DMS114 treated with DMSO at 0.1 percent for 48 hours (cell line): ENCODE data around the gene AMIGO2.
"Not testable (repeated sequence)": the region's sequence is repeated elsewhere in the genome, so short reads cannot be mapped to it uniquely, and the experiment has no call there.

Experiments
- DNase-seq: peaks from one replicate; lab custom pipeline; 2025; ENCODE audit not compliant: unreplicated experiment; lab: John Stamatoyannopoulos, UW

AMIGO2 gene

DNA sequence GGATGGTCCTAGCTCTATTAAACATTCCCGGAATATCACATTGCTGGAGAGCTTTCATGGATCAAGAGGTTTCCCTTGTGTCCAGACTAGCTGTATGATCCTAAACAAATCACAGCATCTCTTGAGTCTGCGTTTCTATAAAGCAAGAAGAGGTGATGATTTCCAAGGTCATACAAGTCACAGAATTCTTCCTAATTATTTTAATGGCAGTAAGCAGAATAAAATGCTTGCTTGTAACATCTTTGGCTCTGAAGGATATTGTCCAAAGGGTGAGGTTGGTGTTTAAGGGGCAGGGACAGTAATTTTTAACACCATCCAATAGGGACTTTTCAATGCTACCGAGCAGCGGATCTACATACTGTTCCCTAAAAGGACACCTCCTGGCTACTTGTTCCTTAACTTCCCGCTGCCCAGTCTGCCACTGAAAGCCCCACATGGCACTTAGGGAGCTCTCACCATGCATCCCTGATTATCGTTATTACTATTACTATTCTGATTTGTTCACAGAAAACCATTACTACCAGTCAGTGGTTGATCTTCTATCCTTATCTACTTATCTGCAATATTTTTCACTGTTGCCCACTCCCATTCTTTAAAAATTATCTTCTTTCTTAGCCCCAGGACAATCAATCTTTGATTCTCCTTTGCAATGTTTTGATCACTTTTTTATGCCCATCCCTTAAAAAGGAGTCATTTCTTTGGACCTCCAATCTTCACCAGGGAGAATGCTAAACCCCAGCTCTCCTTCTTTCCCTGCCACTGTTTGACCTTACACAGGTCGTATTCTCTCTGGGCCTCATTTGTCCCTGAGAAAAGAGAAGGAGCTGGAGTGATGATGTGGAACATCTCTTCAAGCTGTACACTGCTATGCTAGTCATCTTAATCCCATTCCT, 4.3 kb downstream of the AMIGO2 start:
- DNase-seq: no peak

DNA sequence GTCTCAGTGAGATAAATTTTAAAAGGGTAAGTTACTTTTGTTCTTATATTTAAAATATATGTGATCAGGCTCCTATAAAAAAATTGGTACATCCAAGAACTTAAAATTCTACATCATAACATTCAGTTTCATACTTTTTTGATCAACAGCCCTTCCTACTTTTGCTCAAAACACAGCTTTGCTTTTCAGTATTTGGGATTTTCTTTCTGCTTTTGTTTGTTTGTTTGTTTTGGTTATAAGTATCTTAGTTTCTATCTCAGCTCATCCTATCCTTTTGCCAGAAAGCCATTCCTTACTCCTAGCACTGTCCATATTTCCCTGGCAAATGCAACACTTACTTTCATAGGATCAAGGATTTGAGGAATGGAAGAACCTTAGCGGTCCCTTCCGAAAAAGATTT, 5.0 kb downstream of the AMIGO2 start:
- DNase-seq: no peak

DNA sequence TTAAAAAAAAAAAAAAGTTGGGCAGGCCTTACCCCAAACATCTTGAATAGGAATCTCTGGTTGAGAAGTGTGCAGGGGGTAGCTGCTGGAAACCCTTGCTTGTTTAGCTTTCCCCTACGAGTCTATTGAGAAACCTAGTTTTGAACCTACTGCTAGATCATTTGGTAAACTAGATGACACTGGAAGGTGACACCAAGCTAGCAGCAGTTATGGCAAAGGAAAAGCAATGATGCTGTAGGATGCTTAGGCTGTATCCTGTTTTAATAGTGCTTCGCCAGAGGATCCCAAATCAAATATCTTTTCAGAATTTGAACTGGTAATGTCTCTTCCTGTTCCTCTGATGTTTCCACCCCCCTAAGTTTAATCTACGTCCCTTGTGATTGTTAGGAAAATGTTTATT, 5.8 kb downstream of the AMIGO2 start:
- DNase-seq: no peak

DNA sequence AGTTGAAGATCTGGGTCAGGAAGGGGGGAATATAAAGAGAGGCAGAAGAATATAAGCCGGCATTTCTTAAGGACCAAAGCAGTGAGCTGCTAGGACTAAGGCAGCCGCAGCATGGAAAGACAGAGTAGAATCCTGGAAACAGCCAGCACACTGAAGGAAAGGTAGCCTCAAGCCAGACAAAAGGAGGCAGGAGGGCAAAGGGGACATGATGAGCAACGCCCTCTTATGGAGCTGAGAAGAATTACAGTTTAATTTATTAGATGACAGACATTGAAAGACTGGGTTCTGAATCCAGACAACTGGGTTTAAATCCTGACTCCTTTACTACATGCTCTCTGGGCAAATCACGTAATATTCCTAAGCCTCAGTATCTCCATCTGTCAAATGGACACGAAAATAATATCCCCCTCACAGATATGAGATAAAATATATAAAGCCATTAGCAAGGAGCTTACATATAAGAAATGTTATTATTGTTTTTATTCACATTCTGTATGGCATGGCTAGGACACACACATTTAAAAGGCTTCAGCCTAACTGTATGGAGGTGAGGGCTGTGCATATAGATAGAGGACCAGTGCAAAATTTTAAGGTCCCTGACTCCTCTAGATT, 8.4 kb downstream of the AMIGO2 start:
- no peak for DNase-seq

DNA sequence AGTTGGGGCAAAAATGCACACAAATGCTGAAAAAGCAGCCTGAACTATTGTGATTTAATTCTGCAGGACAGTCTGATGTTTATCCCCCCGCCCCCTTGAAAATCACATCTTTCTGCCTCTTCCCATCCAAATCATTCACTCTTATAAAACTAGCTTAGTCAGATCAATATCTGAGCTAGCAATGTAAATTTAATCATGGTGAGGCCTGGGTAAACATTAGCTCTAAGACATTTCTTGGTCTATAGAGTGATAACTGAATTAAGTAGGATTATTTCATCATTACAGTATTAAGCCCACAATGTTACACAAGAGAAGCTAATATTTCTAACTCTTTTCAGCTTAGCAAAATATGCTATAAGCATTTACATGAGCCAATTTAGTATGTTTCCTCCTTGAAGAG, 9.4 kb downstream of the AMIGO2 start:
- no peak for DNase-seq

DNA sequence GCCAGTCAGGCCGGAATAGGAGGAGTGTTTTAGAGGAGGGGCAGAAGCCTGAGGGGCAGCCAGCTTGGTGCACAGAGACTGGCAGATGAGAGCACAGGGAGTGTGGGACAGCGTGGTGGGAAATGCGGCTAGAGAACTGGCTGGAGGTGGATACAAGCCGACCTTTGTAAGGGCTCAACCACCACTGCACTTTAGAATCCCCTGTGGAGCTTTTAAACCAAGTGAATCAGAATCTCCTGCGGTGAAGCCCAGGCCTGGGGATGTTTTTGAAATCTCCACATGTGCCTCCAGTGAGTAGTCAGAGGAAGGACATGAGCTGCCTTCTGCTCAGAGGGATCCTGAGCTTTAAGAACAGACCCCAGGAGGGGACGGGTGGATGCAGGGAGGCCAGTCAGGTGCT, 11.2 kb downstream of the AMIGO2 start:
- no peak for DNase-seq

DNA sequence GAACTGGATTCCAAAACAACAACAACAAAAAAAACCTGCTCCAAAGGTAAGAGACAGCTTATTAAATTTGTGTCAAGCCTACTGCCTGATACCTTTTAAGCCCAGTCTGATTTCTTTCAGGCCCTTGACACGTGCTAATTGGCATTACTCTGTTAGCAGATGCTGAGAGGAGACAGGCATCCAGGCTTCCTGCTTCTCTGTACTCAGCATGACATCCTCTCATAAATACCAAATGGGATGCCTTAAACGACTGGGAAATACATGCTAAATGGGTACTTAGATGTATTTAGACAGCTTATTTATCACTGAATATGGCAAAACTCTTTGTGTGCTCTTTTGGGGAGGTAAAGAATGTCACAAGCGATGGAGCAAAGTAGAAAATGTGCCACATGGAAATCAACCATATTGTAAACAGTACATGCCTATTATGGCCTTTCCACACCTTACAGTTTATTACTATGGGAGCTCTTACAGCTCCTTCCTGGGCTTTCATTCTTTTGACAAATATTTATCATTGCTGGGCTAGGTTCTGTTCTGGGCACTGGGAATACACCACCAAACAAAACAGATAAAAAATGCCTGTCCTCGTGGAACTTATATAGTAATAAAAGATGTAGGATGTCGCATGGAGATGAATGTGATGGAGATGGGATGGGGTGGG, 11.9 kb downstream of the AMIGO2 start:
- no peak for DNase-seq

DNA sequence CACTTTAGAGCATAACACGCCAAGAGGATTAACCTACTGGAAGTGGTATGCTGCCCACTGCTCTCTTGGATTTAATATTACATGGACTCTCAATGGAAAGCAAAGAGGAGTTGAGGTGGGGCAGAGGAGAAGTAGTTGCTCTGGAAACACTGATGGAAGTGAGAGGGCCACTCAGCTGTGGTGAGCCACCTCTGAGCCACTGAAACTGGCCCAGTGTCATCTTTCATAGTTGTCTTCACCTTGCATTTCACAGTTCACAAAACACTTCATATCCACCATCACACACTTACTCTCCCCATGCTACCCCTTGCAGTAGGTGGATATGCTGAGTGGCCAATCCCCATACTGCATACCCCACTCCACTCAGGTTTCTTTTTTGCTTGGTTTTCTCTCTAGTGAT, 12.6 kb downstream of the AMIGO2 start:
- DNase-seq: no peak

DNA sequence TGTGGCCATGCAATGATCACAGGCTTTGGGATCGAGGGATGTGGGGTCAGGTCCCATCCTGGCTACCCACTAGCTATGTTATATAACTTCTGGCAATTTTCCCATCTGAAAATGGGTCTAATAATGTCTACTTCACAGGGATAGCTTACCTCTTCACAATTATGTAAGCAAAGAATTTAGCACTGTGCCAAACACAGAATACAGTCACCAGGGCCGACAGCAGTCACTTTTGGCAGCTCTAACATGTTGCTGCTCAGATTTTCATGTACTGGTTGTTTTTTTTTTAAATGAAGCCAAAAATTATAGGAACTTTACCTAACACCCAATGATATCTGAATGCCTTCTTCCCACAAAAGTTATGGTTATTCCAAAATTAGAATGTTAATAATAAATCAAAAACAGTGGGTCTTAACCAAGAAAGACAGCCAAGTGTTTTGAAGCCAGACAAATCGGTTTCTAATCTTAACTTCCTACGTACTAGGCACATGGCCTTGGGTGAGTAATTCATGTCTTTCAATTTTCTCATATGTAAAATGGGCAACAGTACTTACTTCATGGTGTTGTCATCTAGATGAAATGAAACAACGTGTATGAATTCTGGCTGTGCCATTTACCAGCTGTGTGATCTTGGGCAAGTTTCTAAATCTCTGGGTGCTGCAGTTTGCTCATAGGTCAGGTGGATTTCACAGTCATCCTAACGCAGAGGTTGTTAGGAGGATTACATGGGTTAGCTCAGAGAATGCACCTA, 13.3 kb downstream of the AMIGO2 start:
- no peak for DNase-seq

DNA sequence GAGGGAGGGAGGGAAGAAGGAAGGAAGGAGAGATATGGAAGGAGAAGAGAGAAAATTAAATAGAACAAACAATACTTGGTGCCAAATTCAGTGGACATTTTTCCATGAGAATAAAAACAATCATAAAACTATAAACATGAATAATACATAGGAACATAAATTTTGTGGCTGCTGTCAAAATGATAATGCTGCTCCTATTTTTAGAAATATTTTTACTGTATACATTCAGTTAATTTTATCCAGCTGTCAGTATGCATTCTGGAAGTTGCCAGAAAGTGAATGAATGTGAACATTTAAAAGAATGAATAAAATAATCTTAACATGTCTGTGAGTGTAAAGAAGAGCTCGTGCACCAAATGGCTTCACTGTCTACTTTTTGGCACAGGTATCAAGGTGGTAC, 14.2 kb downstream of the AMIGO2 start:
- DNase-seq: no peak

DNA sequence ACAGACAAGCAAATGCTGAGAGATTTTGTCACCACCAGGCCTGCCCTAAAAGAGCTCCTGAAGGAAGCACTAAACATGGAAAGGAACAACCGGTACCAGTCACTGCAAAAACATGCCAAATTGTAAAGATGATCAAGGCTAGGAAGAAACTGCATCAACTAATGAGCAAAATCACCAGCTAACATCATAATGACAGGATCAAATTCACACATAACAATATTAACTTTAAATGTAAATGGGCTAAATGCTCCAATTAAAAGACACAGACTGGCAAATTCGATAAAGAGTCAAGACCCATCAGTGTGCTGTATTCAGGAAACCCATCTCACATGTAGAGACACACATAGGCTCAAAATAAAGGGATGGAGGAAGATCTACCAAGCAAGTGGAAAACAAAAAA, 21.1 kb downstream of the AMIGO2 start:
- not testable (repeated sequence) for DNase-seq

DNA sequence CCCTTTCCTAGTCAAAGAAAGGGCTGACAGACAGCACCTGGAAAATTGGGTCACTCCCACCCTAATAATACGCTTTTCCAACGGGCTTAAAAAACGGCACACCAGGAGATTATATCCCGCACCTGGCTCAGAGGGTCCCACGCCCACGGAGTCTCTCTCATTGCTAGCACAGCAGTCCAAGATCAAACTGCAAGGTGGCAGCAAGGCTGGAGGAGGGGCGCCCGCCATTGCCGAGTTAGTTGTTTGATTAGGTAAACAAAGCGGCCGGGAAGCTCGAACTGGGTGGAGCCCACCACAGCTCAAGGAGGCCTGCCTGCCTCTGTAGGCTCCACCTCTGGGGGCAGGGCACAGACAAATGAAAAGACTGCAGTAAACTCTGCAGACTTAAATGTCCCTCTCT, 22.8 kb downstream of the AMIGO2 start:
- not testable (repeated sequence) for DNase-seq

DNA sequence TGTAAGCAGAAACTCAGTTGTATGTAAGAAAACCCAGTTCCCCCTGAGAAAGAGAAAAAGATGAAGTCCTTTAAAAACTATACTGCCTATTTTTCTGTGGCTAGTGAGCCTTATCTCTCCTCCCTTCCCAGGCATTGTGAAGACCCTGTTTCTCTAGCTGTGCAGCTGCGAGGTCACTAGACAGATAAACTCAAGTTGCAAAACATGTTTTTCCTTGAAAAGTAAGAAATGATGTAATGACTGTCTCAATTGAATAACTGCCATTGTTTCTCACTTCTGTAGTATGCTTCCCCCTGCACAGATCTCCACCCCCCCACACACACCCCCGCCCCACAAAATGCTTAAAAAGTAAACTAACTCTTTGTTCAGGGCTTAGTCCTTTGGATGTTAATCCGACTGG, 23.9 kb downstream of the AMIGO2 start:
- not testable (repeated sequence) for DNase-seq

DNA sequence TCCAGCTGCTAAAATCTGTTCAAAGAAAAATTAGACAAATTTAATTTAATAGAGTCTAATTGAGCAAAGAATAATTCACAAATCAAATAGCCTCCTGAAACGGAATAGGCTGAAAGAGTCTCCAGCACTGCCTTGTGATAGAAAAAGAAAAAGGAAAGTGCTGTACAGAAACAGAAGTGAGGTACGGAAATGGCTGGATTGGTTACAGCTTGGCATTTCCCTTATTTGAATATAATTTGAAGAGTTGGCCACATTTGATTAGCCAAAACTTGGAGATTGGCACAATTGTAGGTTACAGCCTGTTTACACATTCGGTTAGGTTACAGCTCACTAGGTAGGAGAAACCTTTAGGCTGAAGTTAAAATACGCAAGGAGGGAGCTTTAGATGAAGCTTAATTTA, 25.1 kb downstream of the AMIGO2 start:
- no peak for DNase-seq

DNA sequence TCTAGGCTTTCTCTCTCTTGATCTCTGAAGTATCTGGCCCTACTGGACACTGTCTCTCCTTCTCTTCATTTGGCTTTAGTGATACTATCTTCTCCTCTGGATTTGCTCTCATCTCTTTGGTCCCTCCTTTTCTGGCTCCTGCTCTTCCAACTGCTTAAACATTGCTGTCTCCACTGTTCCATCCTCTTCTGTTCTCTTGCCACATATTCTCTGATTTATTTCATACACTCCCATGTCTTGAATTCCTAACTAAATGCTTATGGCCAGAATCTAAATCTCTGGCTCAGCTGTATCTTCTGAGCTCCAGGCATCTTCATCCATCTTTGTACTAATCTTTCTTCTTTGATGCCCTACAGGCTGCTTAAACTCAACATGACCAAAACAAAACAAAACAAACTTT, 25.8 kb downstream of the AMIGO2 start:
- no peak for DNase-seq

DNA sequence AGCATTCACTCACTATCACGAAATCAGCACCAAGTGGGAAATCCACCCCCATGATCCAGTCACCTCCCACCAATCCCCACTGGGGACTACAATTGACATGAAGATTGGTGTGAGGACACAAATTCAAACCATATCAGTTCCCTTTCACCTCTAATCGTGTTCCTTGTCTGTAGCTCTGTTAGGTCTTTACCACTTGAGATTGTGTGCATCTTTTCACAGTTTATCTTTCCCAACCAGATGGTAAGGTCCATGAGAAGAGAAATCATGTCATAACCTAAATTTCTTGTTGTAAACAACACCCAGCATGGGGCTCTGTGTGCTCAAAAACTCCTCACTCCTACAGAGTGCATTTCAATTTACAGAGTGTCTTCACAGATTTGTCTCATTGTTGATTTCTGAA, 27.5 kb downstream of the AMIGO2 start:
- no peak for DNase-seq

DNA sequence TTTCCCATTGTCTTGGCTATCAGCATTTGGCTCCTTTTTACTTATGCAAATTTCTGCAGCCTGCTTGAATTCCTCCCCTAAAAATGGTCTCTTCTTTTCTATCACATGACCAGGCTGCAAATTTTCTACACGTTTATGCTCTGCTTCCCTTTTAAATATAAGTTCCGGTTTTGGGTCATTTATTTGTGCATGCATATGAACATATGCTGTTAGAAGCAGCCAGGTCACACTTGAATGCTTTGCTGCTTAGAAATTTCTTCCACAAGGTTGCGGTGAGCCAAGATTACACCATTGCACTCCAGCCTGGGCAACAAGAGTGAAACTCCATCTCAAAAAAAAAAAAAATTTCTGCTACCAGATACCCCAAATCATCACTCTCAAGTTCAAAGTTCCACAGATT, 28.5 kb downstream of the AMIGO2 start:
- not testable (repeated sequence) for DNase-seq

DNA sequence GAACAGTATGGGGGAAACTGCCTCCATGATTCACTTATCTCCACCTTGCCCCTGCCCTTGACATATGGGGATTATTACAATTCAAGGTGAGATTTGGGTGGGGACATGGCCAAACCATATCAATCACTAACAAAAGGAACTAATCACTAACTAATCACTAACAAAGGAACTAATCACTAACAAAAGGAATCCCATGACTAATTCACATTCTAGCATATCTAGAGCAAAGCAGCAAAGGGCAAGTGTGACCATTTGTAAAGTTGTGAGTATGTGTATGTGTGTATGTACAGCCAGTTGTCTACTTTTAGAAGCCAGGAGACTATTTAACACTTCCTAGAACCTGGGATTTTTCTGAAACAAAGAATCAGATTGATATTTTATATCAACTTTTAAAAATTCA, 31.2 kb downstream of the AMIGO2 start:
- no peak for DNase-seq

DNA sequence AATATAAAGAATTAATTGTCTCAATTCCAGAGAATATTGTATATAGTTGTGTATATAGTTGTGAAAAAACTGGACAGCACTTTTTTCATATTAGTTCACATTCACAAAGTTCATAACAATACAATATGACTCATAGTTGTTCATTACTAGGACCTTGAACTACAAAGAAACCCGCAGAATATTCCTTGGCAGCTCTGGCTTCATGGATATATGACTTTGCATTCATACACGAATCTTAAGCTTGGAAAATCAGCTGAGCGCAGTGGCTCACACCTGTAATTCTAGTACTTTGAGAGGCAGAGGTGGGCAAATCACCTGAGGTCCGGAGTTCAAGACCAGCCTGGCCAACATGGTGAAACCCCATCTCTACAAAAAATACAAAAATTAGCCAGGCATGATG, 38.4 kb downstream of the AMIGO2 start:
- DNase-seq: no peak

DNA sequence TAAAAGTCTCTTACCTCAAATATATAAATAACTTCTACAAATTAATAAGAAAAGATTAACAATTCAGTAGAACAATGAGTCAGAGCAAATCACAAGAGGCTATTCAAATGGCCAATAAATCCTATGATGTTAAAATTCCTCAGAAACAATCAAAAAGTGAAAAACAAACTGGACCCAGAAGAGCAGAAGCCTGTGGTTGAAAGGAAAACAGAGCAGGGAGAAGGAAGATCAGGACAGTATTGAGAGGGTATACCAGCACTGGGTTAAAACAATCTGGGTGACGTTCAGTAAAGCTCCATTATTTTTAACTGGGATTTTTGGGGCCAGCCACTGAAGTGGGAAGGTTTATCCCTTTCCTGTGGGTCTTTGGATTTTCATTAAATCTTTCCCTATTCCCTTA, 40.0 kb downstream of the AMIGO2 start:
- DNase-seq: no peak

DNA sequence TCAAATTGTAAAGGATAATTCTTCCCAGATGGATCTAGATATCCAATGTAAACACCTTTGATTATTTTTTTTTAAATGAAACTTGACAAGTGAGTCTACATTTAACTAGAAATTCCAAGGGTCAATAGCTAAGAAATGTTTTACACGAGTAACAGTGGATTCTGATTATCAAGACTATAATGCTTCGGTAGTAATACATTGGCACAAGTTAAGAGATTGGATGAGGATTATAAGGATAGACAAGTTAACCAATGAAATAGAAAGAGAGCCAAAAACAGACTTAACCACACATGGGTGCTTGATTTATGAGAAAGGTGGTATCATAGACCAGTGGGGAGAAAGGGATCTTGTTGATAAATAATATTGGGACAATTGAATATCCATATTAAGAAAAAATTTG, 40.7 kb downstream of the AMIGO2 start:
- DNase-seq: no peak
